Measurements from ENCODE around the gene CRHR2.

DNA sequence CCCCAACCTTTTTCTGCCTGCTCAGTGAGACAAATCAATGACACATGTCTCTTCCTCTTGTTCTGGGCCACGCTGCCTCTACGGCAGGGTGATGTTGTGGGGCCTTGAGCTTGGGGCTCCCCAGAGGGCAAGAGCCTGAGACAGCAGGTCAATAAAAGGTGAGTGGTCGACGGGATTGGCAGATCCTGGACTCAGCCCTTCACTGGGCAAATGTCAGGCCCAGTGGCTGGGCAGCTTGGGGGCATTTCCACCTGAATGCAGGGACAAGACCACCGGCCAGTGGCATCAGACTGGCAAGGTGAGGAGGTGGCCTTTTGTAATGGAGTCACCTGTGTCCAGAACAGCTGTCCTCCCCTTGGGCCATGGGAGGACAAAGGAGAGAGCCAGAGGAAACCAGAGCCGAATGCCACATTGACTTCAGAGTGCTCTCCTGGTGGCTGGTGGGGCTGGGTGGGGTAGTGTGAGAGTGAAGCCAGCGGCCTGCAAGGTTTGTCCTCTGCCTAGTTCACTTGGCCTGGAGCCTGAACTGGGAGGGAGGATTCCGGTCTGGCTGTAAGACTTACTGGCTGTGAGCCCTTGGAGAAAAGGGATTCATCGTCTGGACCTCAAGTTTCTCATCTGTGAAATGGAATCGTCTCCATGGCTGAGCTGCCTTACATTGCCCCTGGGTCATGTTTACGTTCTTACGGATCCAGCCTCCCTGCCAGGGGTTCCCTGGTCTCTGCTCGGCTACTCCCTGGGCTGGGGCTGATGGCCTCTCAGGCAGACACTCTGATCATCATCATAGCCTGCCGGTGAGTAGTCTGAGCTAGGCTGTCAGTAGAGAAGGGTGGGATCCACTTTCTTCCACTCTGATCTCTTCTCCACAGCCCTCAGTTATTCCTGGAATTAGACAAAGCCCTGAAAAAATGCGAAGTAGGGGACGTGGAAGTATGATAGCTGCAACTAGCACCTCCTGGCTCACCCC, 25.4 kb upstream of the CRHR2 start:
- TF ChIP-seq HDAC6 (IDR thresholded peaks at IDR 0.05; ENCODE audit: low read depth, low read length) (no peak), ZBTB8A (CRISPR knock-in tag; IDR thresholded peaks at IDR 0.05; ENCODE audit: borderline replicate concordance, low read depth) (no peak), SPEN (CRISPR knock-in tag; IDR thresholded peaks at IDR 0.05; ENCODE audit: low read depth) (no peak), RAD51 (IDR thresholded peaks at IDR 0.05; ENCODE audit: borderline replicate concordance) (no peak), SMC3 (IDR thresholded peaks at IDR 0.05; ENCODE audit: low read length) (no peak)
- TF ChIP-seq, protein P1, sequence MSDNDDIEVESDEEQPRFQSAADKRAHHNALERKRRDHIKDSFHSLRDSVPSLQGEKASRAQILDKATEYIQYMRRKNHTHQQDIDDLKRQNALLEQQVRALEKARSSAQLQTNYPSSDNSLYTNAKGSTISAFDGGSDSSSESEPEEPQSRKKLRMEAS (IDR thresholded peaks at IDR 0.05): no peak
- TF ChIP-seq, protein P2, sequence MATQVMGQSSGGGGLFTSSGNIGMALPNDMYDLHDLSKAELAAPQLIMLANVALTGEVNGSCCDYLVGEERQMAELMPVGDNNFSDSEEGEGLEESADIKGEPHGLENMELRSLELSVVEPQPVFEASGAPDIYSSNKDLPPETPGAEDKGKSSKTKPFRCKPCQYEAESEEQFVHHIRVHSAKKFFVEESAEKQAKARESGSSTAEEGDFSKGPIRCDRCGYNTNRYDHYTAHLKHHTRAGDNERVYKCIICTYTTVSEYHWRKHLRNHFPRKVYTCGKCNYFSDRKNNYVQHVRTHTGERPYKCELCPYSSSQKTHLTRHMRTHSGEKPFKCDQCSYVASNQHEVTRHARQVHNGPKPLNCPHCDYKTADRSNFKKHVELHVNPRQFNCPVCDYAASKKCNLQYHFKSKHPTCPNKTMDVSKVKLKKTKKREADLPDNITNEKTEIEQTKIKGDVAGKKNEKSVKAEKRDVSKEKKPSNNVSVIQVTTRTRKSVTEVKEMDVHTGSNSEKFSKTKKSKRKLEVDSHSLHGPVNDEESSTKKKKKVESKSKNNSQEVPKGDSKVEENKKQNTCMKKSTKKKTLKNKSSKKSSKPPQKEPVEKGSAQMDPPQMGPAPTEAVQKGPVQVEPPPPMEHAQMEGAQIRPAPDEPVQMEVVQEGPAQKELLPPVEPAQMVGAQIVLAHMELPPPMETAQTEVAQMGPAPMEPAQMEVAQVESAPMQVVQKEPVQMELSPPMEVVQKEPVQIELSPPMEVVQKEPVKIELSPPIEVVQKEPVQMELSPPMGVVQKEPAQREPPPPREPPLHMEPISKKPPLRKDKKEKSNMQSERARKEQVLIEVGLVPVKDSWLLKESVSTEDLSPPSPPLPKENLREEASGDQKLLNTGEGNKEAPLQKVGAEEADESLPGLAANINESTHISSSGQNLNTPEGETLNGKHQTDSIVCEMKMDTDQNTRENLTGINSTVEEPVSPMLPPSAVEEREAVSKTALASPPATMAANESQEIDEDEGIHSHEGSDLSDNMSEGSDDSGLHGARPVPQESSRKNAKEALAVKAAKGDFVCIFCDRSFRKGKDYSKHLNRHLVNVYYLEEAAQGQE (IDR thresholded peaks at IDR 0.05; ENCODE audit: borderline replicate concordance in 1 of 2, low read depth in 1 of 2, low read length in 2 of 2): no peak
